H1 (cell line): ENCODE results near the gene SLC35B2. TPM values are rescaled to one million over a fixed set of nuclear protein-coding genes. Genes with fewer than 3 reads are reported as not detected.

Experiments used
- CTCF ChIA-PET: fragments of 300-600 bp; sonication (Branson Sonifier 250); formaldehyde crosslinking; loops from one replicate; lab custom pipeline; 2021; ENCODE audit not compliant: partially characterized antibody; lab: Charles Lee
- POLR2A ChIA-PET: fragments of 300-600 bp; sonication (Branson Sonifier 250); formaldehyde crosslinking; loops from one replicate; lab custom pipeline; 2021; ENCODE audit warnings: inconsistent platforms; ENCODE audit not compliant: partially characterized antibody; lab: Charles Lee
- DNase-seq, 2 experiments: peaks; one replicate each; pipeline versions ENCODE4 v3.0.0 to v3.0.0-alpha.2; 2010 to 2022; ENCODE audit warnings: low spot score in 2 of 2, low read depth in 1 of 2, mixed read lengths in 1 of 2
- FAIRE-seq: peaks from 2 replicates; lab custom pipeline; 2011; peaks lifted over from hg19 to GRCh38; lab: Jason Lieb, UNC
- H2AFZ ChIP-seq: 2 replicates; pipeline ENCODE4 v1.8.1; 2012; ENCODE audit warnings: low read length, inconsistent platforms
- H2AK5ac ChIP-seq: 2 replicates; pipeline ENCODE4 v1.6.1; 2013; ENCODE audit warnings: low read depth, low read length
- H2BK120ac ChIP-seq: replicated peaks from 2 replicates; pipeline ENCODE3; 2013; ENCODE audit warnings: low read depth, low read length, inconsistent platforms
- H2BK12ac ChIP-seq: 2 replicates; pipeline ENCODE4 v1.6.1; 2013; ENCODE audit warnings: low read depth, low read length
- H2BK15ac ChIP-seq: 2 replicates; pipeline ENCODE4 v1.6.1; 2013; ENCODE audit warnings: low read length
- H2BK20ac ChIP-seq: 2 replicates; pipeline ENCODE4 v1.6.1; 2013; ENCODE audit warnings: low read length
- H2BK5ac ChIP-seq: 2 replicates; pipeline ENCODE4 v1.6.1; 2013; ENCODE audit warnings: low read depth, low read length
- H3K14ac ChIP-seq: 2 replicates; pipeline ENCODE4 v1.6.1; 2013; ENCODE audit warnings: inconsistent platforms; ENCODE audit not compliant: insufficient read length
- H3K18ac ChIP-seq: 2 replicates; pipeline ENCODE4 v1.6.1; 2013; ENCODE audit warnings: low read length; ENCODE audit errors: extremely low read depth
- H3K23ac ChIP-seq: 2 replicates; pipeline ENCODE4 v1.6.1; 2013; ENCODE audit warnings: inconsistent platforms; ENCODE audit not compliant: insufficient read length
- H3K23me2 ChIP-seq: 2 replicates; pipeline ENCODE4 v1.6.1; 2013; ENCODE audit warnings: low read depth, low read length
- H3K27ac ChIP-seq: 2 replicates; pipeline ENCODE4 v1.6.1; 2011; ENCODE audit warnings: low read depth, low read length, inconsistent platforms
- H3K27me3 ChIP-seq, 4 experiments: replicated peaks in 1 of 4; 1 replicate in 1 of 4; 2 replicates in 3 of 4; pipeline versions ENCODE4 v1.6.1 to v1.8.1; 2011 to 2013; ENCODE audit warnings: low read length in 3 of 4, mild to moderate bottlenecking in 3 of 4, inconsistent platforms in 2 of 4, mixed read lengths in 2 of 4, moderate library complexity in 1 of 4; ENCODE audit not compliant: control insufficient read depth in 3 of 4, insufficient read depth in 3 of 4; ENCODE audit errors: extremely low read depth in 1 of 4
- H3K36me3 ChIP-seq, 4 experiments: 2 replicates each; pipeline versions ENCODE4 v1.6.1 to v1.8.1; 2011 to 2013; ENCODE audit warnings: mild to moderate bottlenecking in 4 of 4, low read length in 3 of 4, moderate library complexity in 2 of 4, control low read depth in 1 of 4, inconsistent platforms in 1 of 4; ENCODE audit not compliant: insufficient read depth in 4 of 4, control insufficient read depth in 2 of 4
- H3K4ac ChIP-seq: replicated peaks from 2 replicates; pipeline ENCODE3; 2013; ENCODE audit warnings: low read length, low read depth, mixed read lengths, inconsistent platforms; ENCODE audit not compliant: insufficient read length
- H3K4me1 ChIP-seq, 4 experiments: replicated peaks in 1 of 4; 1 replicate in 1 of 4; 2 replicates in 3 of 4; pipeline versions ENCODE4 v1.6.1 to v1.8.1; 2011 to 2013; ENCODE audit warnings: low read length in 3 of 4, inconsistent platforms in 2 of 4, mixed read lengths in 1 of 4; ENCODE audit not compliant: insufficient read depth in 4 of 4, control insufficient read depth in 3 of 4
- H3K4me2 ChIP-seq, 2 experiments: 2 replicates each; pipeline versions ENCODE4 v1.6.1 to v1.8.1; 2011 to 2013; ENCODE audit warnings: low read depth in 2 of 2, low read length in 2 of 2, control low read depth in 1 of 2, inconsistent platforms in 1 of 2, mild to moderate bottlenecking in 1 of 2; ENCODE audit not compliant: insufficient read depth in 1 of 2
- H3K4me3 ChIP-seq, 4 experiments: fragments of 200-600, 300-600 bp in 1 of 4; sonication (generic), shearing (Covaris generic), sonication (Bioruptor Twin) in 1 of 4; 2 replicates each; pipeline versions ENCODE4 v1.5.1 to v1.8.1; 2011 to 2016; ENCODE audit warnings: low read length in 4 of 4, low read depth in 3 of 4, control low read depth in 2 of 4, inconsistent platforms in 2 of 4, mild to moderate bottlenecking in 2 of 4, mixed read lengths in 1 of 4, moderate library complexity in 1 of 4; ENCODE audit not compliant: insufficient read depth in 2 of 4; ENCODE audit errors: extremely low read depth in 1 of 4
- H3K56ac ChIP-seq: replicated peaks from 2 replicates; pipeline ENCODE3; 2013; ENCODE audit warnings: low read depth, mild to moderate bottlenecking, mixed read lengths, low read length, inconsistent platforms; ENCODE audit not compliant: insufficient read length
- H3K79me1 ChIP-seq: 2 replicates; pipeline ENCODE4 v1.6.1; 2013; ENCODE audit warnings: low read depth, low read length, control low read depth
- H3K79me2 ChIP-seq, 2 experiments: 2 replicates each; pipeline versions ENCODE4 v1.6.1 to v1.8.1; 2012 to 2013; ENCODE audit warnings: low read length in 2 of 2, mild to moderate bottlenecking in 2 of 2, inconsistent platforms in 1 of 2; ENCODE audit not compliant: insufficient read depth in 2 of 2, control insufficient read depth in 1 of 2
- H3K9ac ChIP-seq, 4 experiments: replicated peaks in 1 of 4; 1 replicate in 1 of 4; 2 replicates in 3 of 4; pipeline versions ENCODE4 v1.6.1 to v1.8.1; 2011 to 2013; ENCODE audit warnings: low read depth in 3 of 4, low read length in 3 of 4, control low read depth in 2 of 4, mild to moderate bottlenecking in 2 of 4, moderate library complexity in 2 of 4, inconsistent platforms in 1 of 4; ENCODE audit errors: extremely low read depth in 1 of 4
- H3K9me3 ChIP-seq, 2 experiments: 2 replicates each; pipeline versions ENCODE4 v1.6.1 to v1.8.1; 2012 to 2013; ENCODE audit warnings: mild to moderate bottlenecking in 2 of 2, moderate library complexity in 2 of 2, control low read depth in 1 of 2, inconsistent platforms in 1 of 2, low read depth in 1 of 2, low read length in 1 of 2, mixed read lengths in 1 of 2; ENCODE audit not compliant: insufficient read depth in 2 of 2
- H4K20me1 ChIP-seq, 2 experiments: replicated peaks in 1 of 2; 2 replicates each; pipeline versions ENCODE3 to v1.8.1; 2011 to 2013; ENCODE audit warnings: inconsistent platforms in 2 of 2, low read length in 2 of 2, mild to moderate bottlenecking in 1 of 2; ENCODE audit not compliant: insufficient read depth in 2 of 2, control insufficient read depth in 1 of 2
- H4K5ac ChIP-seq: 2 replicates; pipeline ENCODE4 v1.6.1; 2013; ENCODE audit warnings: low read length, low read depth, mixed read lengths, inconsistent platforms; ENCODE audit not compliant: insufficient read length
- H4K8ac ChIP-seq: 2 replicates; pipeline ENCODE4 v1.8.0; 2013; ENCODE audit warnings: mild to moderate bottlenecking, moderate library complexity, low read length, inconsistent platforms; ENCODE audit not compliant: insufficient read depth; ENCODE audit errors: extremely low read depth
- H4K91ac ChIP-seq: replicated peaks from 2 replicates; pipeline ENCODE3; 2013; ENCODE audit warnings: low read length, mixed read lengths, inconsistent platforms; ENCODE audit not compliant: insufficient read length
- ATF2 ChIP-seq: IDR thresholded peaks from 2 replicates; pipeline ENCODE4 v1.6.1; 2012; ENCODE audit warnings: low read length, inconsistent platforms
- CEBPB ChIP-seq: IDR thresholded peaks from 2 replicates; pipeline ENCODE4 v1.6.1; 2012; ENCODE audit warnings: low read depth, low read length
- EZH2 ChIP-seq: fragments of 200-600 bp; sonication (generic); IDR thresholded peaks from 2 replicates; pipeline ENCODE4 v1.7.1; 2012; ENCODE audit warnings: low read depth, mild to moderate bottlenecking, moderate library complexity, low read length, inconsistent platforms; ENCODE audit not compliant: severe bottlenecking
- GABPA ChIP-seq: IDR thresholded peaks from 2 replicates; pipeline ENCODE4 v1.6.1; 2011; ENCODE audit warnings: mild to moderate bottlenecking, low read length, moderate library complexity, borderline replicate concordance; ENCODE audit not compliant: insufficient read depth
- HDAC6 ChIP-seq: IDR thresholded peaks from one replicate; pipeline ENCODE4 v1.7.1; 2012; ENCODE audit warnings: low read depth, mild to moderate bottlenecking, inconsistent platforms, low read length, moderate library complexity
- RBBP5 ChIP-seq: IDR thresholded peaks from 2 replicates; pipeline ENCODE4 v1.7.1; 2012; ENCODE audit warnings: low read depth, mild to moderate bottlenecking, inconsistent platforms, low read length, moderate library complexity, borderline replicate concordance
- RXRA ChIP-seq: IDR thresholded peaks from 2 replicates; pipeline ENCODE4 v1.6.1; 2011; ENCODE audit warnings: low read depth, mild to moderate bottlenecking, low read length, moderate library complexity; ENCODE audit not compliant: insufficient read depth
- SIRT6 ChIP-seq: IDR thresholded peaks from one replicate; pipeline ENCODE4 v1.7.1; 2012; ENCODE audit warnings: low read length, inconsistent platforms
- SP2 ChIP-seq: IDR thresholded peaks from 2 replicates; pipeline ENCODE4 v1.6.1; 2012; ENCODE audit warnings: mild to moderate bottlenecking, low read length, inconsistent platforms
- TCF12 ChIP-seq: IDR thresholded peaks from 2 replicates; pipeline ENCODE4 v1.6.1; 2011; ENCODE audit warnings: low read depth, mild to moderate bottlenecking, low read length
- WGBS, 2 experiments: shearing (Covaris generic) in 1 of 2; methylation state at CpG; one replicate each; pipeline versions ENCODE4 v1.1.6 to v1.1.7; 2013 to 2015; ENCODE audit warnings: low lambda C conversion rate in 2 of 2, mixed read lengths in 2 of 2, inconsistent platforms in 1 of 2, low coverage in 1 of 2, missing lambda C conversion rate in 1 of 2; ENCODE audit not compliant: insufficient replicate concordance in 2 of 2, insufficient coverage in 1 of 2, insufficient read length in 1 of 2; ENCODE audit errors: extremely low coverage in 1 of 2, missing lambda C conversion rate in 1 of 2; 5-methylcytosine and 5-hydroxymethylcytosine counted together
- polyA plus RNA-seq, 7 experiments: library from polyadenylated mRNA; depleted of rRNA in 3 of 7; stranded (reverse) in 5 of 7; unstranded in 2 of 7; fragments of >200 nt in 5 of 7; fragments of 200-250 nt in 2 of 7; gene quantifications; 1 replicate in 5 of 7; 2 replicates in 1 of 7; 4 replicates in 1 of 7; pipeline versions ENCODE4 v1.2.1 to v1.2.3, GENCODE V29; 2011 to 2013; ENCODE audit warnings: missing spikeins in 2 of 7, mixed read lengths in 2 of 7
- total RNA-seq: library from RNA; stranded (reverse); fragmentation: NEBNext Ultra II Directional; extraction: Animal tissue kit (Norgen Biotek cat#: 25700); gene quantifications from 2 replicates; pipeline ENCODE4 v1.2.1, GENCODE V29; 2021
- TF ChIP-seq, protein P1 (sequence below): IDR thresholded peaks from 2 replicates; pipeline ENCODE4 v1.6.1; 2012; ENCODE audit warnings: inconsistent platforms

Gene SLC35B2
- total and polyA plus RNA-seq, 2 of the 8 experiments (the other 6 are each of a cell fraction or from before 2014, with no cell fraction given): 29.5 to 65.0 TPM

- H4K91ac ChIP-seq: no peak overlapping the region
- peaks cover 0 to 10% of the 10 kb centered on the region in 2 experiments; a peak in 1 of 4 replicates for H3K79me2 ChIP-seq
- peaks cover 20 to 50% (median 26%) of the 10 kb centered on the region in 4 experiments for H3K4me1 ChIP-seq
- H2BK15ac ChIP-seq: no peak overlapping the region
- H4K20me1 ChIP-seq: peaks cover 1 to 2% of the 10 kb centered on the region in 2 experiments
- H3K18ac ChIP-seq: no peak overlapping the region
- no peak overlapping the region for H2BK20ac ChIP-seq
- peaks cover 14% of the 10 kb centered on the region for H3K23me2 ChIP-seq
- no peak overlapping the region for H3K27ac ChIP-seq
- H3K4me3 ChIP-seq: no peak overlapping the region
- no peak overlapping the region for H3K4ac ChIP-seq
- no peak overlapping the region for H2BK120ac ChIP-seq
- H2BK5ac ChIP-seq: no peak overlapping the region
- FAIRE-seq (no peak), DNase-seq (no peak)
- no peak overlapping the region for H3K23ac ChIP-seq
- no peak overlapping the region for H2AFZ ChIP-seq
- no peaks in the 10 kb centered on the region for H3K9me3 ChIP-seq
- no peak overlapping the region for H3K4me2 ChIP-seq
- 86% methylated on average over 10 of the region's 10 CpGs; no CpG with 5 or more reads in 1 of the 2 experiments for WGBS, 2 experiments
- 0 out of 2 replicates have a peak overlapping the region, but pooled peaks have one; percentile 39 for H2BK12ac ChIP-seq
- ChIA-PET POLR2A (interaction anchor here (1.1 to 12.0 kb wide), 10 partner anchors 11 to 75 kb away, joined by 3 to 138 read pairs (median 11); partner anchors contain the start of genes HSP90AB1, SLC35B2 and SPATS1), CTCF (interaction anchor here (0.7 to 19.0 kb wide), 27 partner anchors 8 to 1255 kb away, joined by 3 to 330 read pairs (median 6); partner anchors contain the start of genes AARS2, SLC35B2 and SPATS1)
- no peak overlapping the region for H3K9ac ChIP-seq
- no peaks in the 10 kb centered on the region; a peak in 1 of 8 replicates for H3K36me3 ChIP-seq
- H3K79me1 ChIP-seq: peaks cover 7% of the 10 kb centered on the region; the same call in 1 of the 2 replicates
- H4K8ac ChIP-seq: no peak overlapping the region
- peaks cover 0 to 3% (median 0%) of the 10 kb centered on the region in 4 experiments; a peak in 2 of 7 replicates for H3K27me3 ChIP-seq
- H3K56ac ChIP-seq: no peak overlapping the region
- H3K14ac ChIP-seq: no peak overlapping the region
- no peak overlapping the region for H4K5ac ChIP-seq
- no peak overlapping the region for H2AK5ac ChIP-seq
- TF ChIP-seq CEBPB: no peak
- TF ChIP-seq, protein P1, sequence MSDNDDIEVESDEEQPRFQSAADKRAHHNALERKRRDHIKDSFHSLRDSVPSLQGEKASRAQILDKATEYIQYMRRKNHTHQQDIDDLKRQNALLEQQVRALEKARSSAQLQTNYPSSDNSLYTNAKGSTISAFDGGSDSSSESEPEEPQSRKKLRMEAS: no peak
- no peak for TF ChIP-seq HDAC6
- no peak for TF ChIP-seq RXRA
- no peak for TF ChIP-seq GABPA
- no peak for TF ChIP-seq SIRT6
- no peak for TF ChIP-seq SP2
- TF ChIP-seq EZH2: no peak
- no peak for TF ChIP-seq ATF2
- TF ChIP-seq TCF12: no peak
- no peak for TF ChIP-seq RBBP5
These were observed 9.9 kb upstream of the SLC35B2 start for GRCh38 chr6:44267252-44267651.
